Measurements from ENCODE around the gene CLP1.

Gene CLP1

DNA sequence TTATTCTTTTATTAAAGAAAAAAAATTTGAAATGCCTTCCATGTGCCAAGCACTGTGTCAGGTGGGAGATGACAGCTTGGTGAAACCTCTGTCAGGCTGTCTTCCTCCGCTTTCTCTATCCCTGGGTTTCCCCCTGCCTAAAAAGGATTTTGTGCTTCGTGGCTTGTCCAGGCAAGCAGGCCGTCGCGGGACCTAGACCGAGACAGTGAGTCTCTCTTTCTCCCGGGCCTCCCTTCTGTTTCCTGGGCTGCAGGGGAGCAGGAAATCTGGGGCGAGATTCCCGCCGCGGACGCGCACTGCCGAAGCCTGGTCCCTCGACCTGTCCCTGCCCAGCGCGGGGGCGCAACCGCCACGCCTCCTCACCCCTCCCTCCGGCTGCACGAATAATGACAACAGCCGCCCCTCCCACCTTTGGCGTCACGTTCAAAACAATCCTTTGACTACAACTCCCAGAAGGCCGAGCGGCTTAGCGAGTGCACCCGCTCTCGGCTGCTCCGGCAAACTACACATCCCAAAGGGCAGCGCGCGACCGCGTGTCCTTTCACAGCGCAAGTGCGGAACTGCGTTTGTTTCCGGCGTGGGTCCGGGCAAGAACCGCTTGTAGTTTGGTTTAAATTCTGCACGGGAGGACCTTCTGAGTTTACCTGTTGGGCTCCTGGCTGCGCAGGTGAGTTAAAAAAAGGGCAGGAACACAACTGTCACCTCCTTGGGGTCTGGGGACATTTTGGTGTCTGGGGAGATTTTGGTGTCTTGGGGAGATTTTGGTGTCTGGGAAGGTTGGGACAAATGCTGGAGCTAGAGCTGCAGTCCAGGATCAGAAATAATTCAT lies at the start of gene CLP1:
CLP1 (plus strand) TSS at position 569 of the 829 bp plus-strand sequence. CDS start 1,715 bp downstream, outside the sequence.
- DNase-seq (ENCODE audit: low spot score), result peak; percentile 99

DNA sequence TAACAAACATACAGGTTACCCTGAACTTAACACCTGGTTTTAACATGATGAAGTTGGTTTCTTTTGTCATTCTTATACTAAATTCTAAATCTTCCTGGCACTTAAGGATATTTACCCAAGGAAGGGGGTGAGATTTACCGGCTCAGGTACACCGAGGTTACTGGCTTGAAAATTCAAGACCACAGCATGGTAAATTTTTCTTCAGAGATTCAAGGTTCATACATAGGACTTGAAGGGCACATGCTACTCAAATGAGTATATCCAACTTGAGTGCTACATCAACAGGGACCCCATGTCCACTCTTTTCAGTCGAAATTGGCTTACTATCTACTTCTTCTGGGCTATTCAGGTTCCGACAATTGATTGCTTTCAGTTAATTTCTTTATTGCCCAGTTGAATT lies 47.4 kb upstream of the CLP1 start:
- DNase-seq (ENCODE audit: low spot score), result no peak

DNA sequence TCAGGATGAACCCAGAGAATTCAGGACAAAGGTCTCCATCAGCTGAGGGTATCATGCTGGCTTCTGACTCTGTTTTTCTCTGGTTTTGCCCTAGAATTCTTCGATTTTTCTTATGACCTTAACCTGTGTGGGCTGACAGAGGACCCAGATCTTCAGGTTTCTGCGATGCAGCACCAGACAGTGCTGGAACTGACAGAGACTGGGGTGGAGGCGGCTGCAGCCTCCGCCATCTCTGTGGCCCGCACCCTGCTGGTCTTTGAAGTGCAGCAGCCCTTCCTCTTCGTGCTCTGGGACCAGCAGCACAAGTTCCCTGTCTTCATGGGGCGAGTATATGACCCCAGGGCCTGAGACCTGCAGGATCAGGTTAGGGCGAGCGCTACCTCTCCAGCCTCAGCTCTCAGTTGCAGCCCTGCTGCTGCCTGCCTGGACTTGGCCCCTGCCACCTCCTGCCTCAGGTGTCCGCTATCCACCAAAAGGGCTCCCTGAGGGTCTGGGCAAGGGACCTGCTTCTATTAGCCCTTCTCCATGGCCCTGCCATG lies 43.3 kb upstream of the CLP1 start:
- DNase-seq (ENCODE audit: low spot score), result no peak

DNA sequence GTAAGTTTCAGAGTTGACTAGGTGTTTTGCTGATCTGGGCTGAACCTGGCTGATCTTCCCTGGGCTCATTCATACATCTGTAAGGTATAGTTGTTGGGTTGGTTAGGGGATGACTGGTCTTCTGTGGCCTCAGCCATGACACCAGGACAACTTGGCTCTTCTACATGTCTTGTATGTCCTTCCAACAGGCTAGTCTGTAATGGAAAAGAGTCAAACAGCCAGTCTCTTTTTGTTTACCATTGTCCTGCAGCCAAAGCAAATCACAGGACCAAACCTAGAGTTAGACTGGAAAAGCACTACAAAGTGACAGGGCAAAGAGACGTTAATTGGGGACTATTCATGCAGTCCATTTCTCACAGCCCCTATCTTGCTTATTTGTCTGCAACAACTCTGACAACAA lies 42.3 kb upstream of the CLP1 start:
- DNase-seq (ENCODE audit: low spot score), result no peak

DNA sequence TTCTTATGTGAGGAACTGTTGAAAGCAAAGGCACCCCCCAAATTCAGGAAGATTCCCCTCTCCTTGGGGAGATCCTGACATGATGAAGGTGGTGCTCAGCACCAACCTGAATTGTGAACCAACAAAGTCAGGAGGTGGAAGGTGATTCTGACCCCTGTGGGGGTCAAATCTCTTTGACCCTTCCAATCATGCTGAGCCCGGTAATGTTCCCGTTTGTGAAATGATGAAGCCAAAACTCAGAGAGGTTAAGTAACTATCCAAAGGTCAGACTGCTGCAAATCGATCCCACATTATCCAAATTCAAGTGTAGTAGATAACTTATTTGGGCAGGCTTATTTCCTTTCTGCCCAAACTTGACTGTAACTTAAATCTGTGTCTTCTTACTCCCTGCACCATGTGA lies 41.0 kb upstream of the CLP1 start:
- no peak for DNase-seq (ENCODE audit: low spot score)

DNA sequence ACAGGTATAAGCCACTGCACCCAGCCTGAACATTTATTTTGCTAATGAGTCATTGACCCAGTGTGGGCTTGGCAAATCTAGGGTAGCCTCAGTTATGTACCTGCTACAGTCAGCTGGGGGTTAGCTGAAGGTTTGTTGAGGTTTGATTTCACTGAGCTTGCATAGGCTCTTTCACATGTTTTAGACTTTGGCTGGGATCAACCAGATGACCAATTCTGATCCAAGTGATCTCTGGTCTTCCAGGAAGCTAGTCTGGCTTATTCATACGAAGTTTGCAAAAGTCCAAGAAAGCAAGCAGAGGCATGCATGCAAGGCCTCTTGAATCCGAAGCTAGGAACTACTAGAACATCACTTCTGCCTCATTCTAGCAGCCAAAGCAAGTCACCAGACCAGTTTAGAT lies 39.1 kb upstream of the CLP1 start:
- DNase-seq (ENCODE audit: low spot score), result no peak

DNA sequence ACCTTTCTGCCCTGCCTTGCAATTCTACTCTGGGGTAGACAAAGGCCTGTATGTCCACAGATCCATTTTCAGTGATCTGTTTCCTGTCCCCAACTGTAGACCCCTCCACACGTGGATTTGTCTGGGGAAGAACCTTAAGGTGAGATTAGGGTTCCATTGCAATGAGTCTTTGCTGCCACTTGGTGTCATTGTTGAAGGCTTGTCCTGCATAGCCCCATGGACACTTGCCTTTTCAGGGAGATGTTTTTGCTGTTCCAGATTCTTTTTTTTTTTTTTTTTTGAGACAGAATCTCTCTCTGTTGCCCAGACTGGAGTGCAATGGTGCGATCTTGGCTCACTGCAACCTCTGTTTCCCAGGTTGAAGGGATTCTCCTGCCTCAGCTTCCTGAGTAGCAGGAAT lies 38.2 kb upstream of the CLP1 start:
- DNase-seq (ENCODE audit: low spot score), result no peak

DNA sequence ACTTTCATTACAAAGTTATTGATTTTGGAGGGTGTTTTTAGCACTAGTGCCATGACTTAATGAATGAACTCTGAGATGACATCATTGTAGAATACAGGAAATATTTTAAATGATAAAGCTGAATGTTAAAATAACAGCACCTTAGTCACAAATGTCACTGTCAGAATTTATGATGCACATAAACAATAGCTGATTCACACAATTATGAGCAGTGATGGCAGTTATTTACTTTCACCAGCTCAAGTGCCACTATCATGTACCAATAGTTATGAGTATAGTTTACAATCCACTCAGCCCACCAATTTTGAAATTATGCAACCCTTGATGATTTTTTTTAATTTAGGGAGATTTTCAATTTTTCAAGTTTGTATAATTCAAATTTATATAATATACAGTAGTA lies 37.1 kb upstream of the CLP1 start:
- DNase-seq (ENCODE audit: low spot score), result no peak

DNA sequence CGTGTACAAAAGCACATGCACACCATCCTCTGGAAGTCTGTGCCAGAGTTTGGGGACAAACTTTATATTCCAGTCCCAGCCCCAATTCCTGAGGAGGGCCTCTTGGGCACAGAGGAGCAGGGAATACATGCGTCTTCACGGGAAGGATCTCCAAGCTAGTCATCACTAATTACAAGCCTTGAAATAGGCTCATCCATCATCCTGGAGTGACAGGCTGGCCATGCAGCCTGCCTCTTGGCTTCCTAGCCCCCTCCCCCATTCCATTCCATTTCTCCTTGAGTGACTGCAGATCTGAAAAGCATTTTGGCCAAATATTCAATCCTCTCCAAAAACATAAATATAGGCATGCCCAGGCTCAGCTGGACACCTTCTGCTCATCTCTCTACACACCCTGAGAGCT lies 35.3 kb upstream of the CLP1 start:
- no peak for DNase-seq (ENCODE audit: low spot score)

DNA sequence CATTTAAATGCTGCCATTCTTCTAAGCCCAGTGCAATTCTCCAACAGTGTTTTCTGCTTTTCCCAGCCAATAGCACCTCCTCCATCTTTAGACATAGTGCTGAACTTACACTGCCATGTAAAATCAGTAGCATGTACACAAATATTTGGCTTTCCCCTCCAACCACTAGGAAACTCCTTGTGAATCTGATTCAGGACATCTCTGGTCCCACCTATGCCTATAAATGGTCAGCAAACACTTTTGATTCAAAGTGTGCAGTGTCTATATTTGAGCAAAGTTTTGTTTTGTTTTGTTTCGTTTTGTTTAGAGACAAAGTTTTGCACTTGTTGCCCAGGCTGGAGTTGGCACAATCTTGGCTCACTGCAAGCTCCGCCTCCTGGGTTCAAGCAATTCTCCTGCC lies 32.7 kb upstream of the CLP1 start:
- DNase-seq (ENCODE audit: low spot score), result no peak

DNA sequence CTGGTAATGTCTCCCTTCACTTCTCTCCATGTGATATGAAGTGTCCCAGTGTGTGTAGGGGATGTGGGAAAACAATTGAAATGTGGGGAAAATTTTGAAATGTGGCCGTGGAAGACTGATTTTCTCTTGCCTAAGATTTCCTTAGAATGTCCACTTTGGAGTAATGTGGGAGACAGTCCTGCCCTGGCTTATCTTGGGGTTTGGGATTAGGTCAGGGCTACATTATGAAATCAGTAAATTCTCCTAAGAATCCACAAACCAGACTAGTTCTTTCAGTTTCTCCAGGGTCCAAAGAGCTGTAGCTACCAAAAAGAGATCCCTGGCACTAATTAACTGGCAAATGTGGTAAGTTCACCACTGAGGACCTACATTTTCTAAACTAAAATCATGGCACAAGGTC lies 30.7 kb upstream of the CLP1 start:
- DNase-seq (ENCODE audit: low spot score), result no peak

DNA sequence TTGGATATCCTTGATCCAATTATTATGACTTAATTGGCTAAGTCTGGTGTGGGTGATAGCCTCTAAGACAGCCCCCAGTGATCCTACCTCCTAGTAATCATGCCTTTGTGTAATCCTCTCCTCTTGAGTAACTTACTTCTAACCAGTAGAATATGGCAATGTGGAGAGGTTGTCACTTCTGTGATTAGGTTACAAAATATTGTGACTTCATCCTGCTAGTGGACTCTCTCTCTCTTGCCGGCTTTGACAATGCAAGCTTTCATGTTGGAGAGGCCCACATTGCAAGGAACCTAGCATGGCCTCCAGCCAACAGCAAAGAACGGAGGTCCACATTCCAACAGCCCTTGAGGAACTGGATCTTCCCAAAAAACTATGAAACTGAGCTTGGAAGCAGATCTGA lies 27.4 kb upstream of the CLP1 start:
- DNase-seq (ENCODE audit: low spot score), result no peak

DNA sequence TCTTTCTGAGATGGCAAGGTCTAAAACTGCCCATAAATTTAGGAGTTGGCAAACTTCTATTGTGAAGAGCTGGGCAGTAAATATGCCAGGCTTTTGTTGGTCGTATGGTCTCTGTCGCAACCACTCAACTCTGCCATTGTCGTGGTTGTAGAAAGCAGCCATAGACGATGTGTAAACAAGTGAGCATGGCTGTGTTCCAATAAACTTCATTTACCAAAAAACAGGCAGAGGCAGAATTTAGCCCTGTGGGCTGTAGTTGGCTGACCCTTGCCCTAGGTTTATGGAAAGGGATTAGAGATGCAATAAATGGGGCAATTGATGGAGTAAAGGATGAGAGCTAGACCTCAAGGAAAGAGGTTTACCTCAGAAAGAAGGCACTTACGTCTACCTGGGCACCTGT lies 25.4 kb upstream of the CLP1 start:
- no peak for DNase-seq (ENCODE audit: low spot score)

DNA sequence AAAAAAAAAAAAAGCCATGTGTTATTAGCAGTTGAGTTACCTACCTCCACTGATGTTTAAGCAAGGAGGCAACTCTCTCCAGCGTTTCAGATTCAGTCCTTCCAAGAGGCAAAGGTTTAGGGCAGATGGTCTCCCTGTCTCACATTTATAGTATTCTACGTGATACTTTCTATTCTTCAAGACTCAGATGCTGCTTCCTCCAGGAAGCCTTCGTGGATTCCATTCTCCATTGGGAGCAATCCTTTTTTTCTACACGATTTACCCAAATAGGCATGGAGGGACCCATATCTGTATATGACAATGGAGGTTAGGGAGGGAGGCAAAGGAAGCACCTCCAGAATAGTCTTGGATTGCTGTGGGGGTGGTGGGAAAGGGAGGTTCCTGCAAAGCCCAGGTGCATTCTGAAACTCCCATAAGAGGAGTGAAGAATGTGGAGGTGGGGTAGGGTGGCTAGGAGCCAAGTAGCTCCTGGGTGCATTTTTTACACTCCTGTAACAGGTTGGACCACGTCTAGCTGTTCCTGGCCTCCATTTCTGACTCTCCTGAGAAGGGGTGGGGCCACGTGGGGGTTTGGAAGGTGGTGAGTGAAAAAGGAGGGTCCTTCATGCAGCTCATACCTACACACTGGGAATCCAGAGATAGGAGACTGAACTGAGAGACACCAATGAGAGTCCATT lies 24.0 kb upstream of the CLP1 start:
- DNase-seq (ENCODE audit: low spot score), result no peak

DNA sequence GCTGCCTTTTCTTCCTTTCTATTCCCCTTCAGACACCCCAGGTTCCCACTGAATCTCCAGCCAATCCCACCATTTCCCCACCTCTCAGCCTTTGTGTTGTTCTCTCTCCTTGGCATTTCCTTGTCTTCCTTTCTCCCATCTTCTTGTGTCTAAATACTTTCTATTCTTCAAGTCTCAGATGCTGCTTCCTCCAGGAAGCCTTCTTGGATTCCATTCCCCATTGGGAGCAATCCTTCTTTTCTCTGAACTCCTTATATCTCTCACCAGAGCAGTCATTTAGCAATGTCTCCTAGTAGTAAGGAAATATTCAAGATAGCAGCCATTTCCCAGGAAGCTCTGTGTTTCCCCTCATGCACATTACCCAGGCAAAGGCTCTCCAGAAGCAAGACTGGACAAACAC lies 23.3 kb upstream of the CLP1 start:
- no peak for DNase-seq (ENCODE audit: low spot score)

DNA sequence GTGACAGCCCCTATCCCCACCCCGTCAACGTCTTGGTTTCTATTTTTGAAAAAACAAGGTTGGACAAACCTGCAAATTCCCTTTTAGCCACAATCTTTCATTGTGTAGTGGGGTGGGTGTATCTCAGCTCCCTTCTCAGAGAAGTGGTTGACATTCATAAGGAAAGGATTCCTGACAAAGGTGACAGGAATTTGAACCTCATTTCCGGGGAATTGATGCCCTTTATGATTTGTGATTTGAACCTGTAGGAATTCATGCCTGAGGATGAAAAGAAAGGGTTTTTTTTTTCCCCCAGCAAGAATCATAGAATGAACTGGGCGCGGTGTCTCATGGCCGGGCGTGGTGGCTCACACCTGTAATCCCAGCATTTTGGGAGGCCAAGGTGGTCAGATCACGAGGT lies 22.3 kb upstream of the CLP1 start:
- DNase-seq (ENCODE audit: low spot score), result no peak

DNA sequence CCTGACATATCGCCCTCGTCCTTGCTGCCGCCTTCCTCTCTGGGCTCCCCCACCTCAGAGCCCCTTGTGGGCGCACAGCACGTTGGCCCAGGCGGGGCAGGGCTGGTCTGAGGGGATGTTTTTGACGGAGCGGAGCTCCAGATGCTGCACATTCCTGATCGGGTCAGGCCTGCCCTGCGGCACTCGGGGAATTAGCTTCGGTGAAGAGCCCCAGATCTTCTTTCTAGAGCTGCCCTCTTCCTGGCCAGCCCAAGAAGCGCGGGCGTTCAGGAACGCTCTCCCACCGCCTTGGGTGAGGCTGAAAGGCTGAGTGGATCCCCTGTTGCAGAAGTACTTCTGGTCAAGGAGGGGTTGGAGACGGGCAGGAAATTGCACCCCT lies 19.9 kb upstream of the CLP1 start:
- no peak for DNase-seq (ENCODE audit: low spot score)

DNA sequence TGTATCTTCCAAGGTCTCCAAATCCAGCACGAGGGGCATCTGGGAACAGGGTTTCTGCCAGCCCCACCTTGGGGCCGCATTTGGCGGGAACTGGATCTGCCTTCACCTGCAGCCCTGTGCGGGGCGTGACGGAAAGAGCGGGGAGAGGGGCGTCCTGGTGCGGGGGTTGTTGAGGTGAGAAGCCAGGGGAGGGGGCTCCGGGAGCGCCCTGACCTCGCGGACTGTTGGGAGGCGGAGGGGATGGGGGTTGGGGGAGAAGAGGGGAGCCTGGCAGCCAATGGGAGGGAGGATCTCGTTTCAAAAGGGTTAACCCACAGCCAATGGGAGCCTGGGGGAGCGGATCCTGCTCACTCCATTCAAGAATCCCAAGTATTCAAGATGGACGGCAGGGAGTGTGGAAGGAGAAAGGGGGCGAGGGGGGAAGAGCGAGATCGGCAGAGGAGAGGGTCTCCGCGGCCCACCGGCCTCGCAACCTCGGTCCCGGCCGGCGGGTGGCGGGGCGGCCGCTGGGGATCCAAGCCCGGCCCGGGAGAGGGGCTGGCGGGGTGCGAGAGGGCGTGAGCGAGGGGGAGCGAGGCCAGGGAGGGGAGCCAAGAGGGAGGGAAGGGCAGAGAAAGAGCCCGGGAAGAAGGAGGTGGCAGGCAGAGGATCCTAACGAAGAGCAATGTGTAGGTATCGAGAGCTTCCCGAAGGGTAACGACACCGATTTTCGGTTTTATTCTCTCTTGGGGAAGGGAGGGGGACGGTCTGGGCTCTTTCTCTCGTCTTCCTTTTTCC lies 19.4 kb upstream of the CLP1 start:
- no peak for DNase-seq (ENCODE audit: low spot score)

DNA sequence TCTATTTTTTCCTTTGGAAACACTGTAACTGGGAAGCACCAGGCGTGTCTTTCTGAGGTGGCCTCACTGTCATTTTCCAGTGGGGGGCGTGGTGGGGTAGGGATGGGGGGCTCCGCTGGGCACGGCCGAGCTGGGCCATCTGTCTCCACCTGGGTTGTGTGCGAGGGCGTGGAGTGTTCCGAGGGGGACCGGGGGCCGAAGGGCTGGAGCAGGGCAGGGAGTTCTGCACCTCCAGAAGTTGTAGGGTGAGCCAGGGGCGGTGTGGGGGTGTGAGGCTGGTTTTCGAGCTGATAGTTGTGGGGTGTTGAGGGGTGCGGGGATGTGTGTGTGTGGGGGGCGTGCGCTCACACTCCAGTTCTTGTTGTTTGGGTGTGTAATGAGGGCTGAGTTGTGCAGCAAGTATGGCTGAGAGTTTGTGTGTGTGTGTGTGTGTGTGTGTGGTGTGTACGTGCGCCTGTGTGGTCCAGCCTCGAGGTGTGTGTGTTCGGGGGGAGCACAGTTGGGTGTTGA lies 18.7 kb upstream of the CLP1 start:
- DNase-seq (ENCODE audit: low spot score), result no peak

DNA sequence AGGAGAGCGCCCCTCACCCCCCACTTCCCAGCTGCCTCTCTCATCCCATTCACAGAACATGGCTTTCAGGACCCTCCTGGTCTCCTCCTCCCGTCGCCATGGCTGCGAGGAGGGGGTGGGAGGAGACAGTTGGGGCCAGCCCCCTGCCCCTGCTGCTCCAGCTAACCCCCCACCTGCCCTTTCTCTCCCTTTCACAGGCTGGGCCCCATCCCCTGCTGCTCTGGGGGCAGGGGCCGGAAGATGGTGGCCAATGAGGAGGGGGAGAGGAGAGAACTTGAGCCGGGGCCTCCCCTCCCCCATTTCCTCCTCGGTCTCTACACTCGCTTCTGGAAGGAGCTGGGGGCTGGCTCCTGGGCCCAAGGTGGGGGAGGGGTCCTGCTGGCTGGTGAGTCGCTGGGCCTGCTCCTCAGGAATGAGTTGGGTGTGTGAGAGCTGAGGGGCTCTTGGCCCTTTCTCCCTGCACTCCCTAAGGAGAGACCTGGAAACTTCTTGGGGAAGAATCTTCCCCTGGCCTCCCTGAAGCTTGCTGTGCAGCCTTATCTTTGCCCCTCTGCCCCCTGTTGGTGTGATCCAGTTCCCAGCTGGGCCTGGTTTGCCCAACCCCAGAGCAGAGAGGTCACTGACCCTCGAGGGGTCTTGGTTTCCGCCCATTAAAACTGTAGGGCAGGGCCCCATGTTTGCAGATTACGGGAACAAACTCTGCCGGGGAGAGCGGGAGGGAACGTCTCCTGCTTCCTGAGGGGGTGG lies 18.1 kb upstream of the CLP1 start:
- no peak for DNase-seq (ENCODE audit: low spot score)

DNA sequence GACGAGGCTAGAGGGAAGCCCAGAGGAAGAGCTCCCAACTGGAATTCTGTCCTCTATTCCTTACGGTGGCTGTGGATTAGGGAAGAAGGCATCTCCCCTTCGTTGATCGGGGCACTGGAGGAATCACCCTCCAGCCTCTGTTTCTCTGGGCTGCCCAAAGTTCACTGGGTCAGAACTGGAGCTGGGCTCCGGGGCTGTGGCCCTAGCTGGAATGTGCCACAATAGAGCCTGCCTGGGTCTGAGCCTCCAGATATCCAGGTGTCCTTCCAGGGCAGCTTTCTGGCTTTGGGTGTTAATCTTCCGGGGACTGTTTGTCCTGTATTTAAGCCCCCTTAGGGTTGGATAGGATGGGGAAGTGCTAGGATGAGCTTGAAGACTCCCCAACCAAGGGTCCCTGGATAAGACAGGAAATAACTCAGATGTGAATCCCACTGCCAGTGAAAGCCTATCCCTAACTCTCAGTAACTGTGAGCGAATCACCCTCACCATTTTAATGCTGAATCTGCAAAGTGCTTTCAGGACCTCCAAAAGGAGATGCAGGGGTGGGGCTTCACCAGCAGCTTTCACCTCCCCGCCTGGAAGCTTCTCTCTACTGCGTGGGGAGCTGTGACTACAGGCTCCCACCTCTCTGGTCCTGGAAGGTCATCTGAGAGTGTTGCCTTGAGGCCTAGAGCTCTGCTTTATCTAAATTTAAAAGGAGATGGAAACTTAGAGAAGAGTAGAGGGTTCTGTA lies 17.3 kb upstream of the CLP1 start:
- no peak for DNase-seq (ENCODE audit: low spot score)
